Neural progenitor cell (in vitro differentiated cells): ENCODE data around the gene UQCRH. TPM values are rescaled to one million over a fixed set of nuclear protein-coding genes. Genes with fewer than 3 reads are reported as not detected.
A peak's percentile ranks its signal among the peaks of the same experiment; 100 is the strongest.

Experiments used
- DNase-seq: peaks from one replicate; pipeline ENCODE4 v3.0.0-alpha.2; 2016; ENCODE audit warnings: low spot score
- H2AFZ ChIP-seq: fragments of 200-600 bp; sonication (generic); replicated peaks from 2 replicates; pipeline ENCODE4 v1.6.1; 2016; ENCODE audit warnings: antibody characterized with exemption
- H3F3A ChIP-seq: fragments of 200-600 bp; sonication (generic); 2 replicates; pipeline ENCODE4 v1.6.1; 2016; ENCODE audit warnings: antibody characterized with exemption, low read depth
- H3K27ac ChIP-seq: fragments of 200-600 bp; sonication (generic); 2 replicates; pipeline ENCODE4 v1.5.1; 2016; ENCODE audit warnings: mild to moderate bottlenecking
- H3K27me3 ChIP-seq: fragments of 200-600 bp; sonication (generic); 2 replicates; pipeline ENCODE4 v1.6.1; 2016; ENCODE audit warnings: mild to moderate bottlenecking, moderate library complexity
- H3K36me3 ChIP-seq: fragments of 200-600 bp; sonication (generic); 2 replicates; pipeline ENCODE4 v1.5.1; 2016
- H3K4me1 ChIP-seq: fragments of 200-600 bp; sonication (generic); 2 replicates; pipeline ENCODE4 v1.6.1; 2016; ENCODE audit warnings: mixed run types
- H3K4me2 ChIP-seq: fragments of 200-600 bp; sonication (generic); 2 replicates; pipeline ENCODE4 v1.6.1; 2016
- H3K4me3 ChIP-seq: fragments of 200-600 bp; sonication (generic); 2 replicates; pipeline ENCODE4 v1.5.1; 2016
- H3K79me2 ChIP-seq: fragments of 200-600 bp; sonication (generic); 2 replicates; pipeline ENCODE4 v1.6.1; 2016; ENCODE audit warnings: low read depth
- H3K9ac ChIP-seq: fragments of 200-600 bp; sonication (generic); 2 replicates; pipeline ENCODE4 v1.6.1; 2016
- H3K9me3 ChIP-seq: fragments of 200-600 bp; sonication (generic); 2 replicates; pipeline ENCODE4 v1.5.1; 2016; ENCODE audit warnings: low read depth
- H4K20me1 ChIP-seq: fragments of 200-600 bp; sonication (generic); 2 replicates; pipeline ENCODE4 v1.6.1; 2016; ENCODE audit warnings: low read depth
- H3K27ac Mint-ChIP-seq: 3 replicates; pipeline ENCODE4 v1.8.0; 2021; ENCODE audit warnings: mixed read lengths
- H3K27me3 Mint-ChIP-seq: 2 replicates; pipeline ENCODE4 v1.8.0; 2022; ENCODE audit warnings: low read depth, mild to moderate bottlenecking, inconsistent platforms, moderate library complexity, mixed read lengths; ENCODE audit not compliant: insufficient read depth
- H3K36me3 Mint-ChIP-seq: 3 replicates; pipeline ENCODE4 v1.8.0; 2021; ENCODE audit warnings: mixed read lengths
- H3K4me1 Mint-ChIP-seq: 3 replicates; pipeline ENCODE4 v1.8.0; 2021; ENCODE audit warnings: mixed read lengths
- H3K4me3 Mint-ChIP-seq: 3 replicates; pipeline ENCODE4 v1.8.0; 2021; ENCODE audit warnings: mild to moderate bottlenecking, moderate library complexity, mixed read lengths
- H3K9me3 Mint-ChIP-seq: 3 replicates; pipeline ENCODE4 v1.8.0; 2020; ENCODE audit warnings: mixed read lengths
- EZH2 ChIP-seq: fragments of 200-600 bp; sonication (generic); IDR thresholded peaks from 2 replicates; pipeline ENCODE4 v1.6.1; 2017; ENCODE audit warnings: antibody characterized with exemption, mild to moderate bottlenecking, moderate library complexity
- EZH2phosphoT487 ChIP-seq: fragments of 200-600 bp; sonication (generic); IDR thresholded peaks from 2 replicates; pipeline ENCODE4 v1.6.1; 2017; ENCODE audit warnings: antibody characterized with exemption
- total RNA-seq: library from RNA; depleted of rRNA; stranded (reverse); fragments of >200 nt; gene quantifications from 2 replicates; pipeline ENCODE4 v1.2.3, GENCODE V29; 2015; ENCODE audit warnings: low replicate concordance
- TF ChIP-seq, protein P1 (sequence below): fragments of 200-600 bp; sonication (generic); IDR thresholded peaks from 2 replicates; pipeline ENCODE4 v1.5.1; 2017; ENCODE audit warnings: antibody characterized with exemption, mild to moderate bottlenecking

Gene UQCRH
- total RNA-seq, 1 donor from 2014 or later = 872 TPM

DNA sequence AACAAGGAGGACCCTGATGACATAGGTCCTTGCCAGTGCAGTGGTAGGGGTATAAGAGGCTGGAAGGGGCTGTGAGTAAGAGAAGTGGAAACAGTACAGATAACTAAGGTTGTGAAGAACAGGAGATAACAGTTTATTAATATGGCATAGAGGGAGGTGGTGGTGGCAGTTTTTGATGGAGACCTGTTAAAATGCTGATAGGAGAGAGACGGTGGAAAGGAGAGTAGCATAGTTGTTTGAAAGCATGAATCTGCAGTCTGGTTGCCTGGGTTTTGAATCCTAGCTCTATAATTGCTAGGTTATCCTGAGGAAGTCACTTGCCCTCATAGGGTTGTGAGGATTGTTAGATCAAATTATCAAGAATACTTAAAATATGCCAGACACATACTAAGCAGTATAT lies 19.4 kb upstream of the UQCRH start:
- Mint-ChIP-seq H3K4me3 (no peak overlapping the region), H3K36me3 (peaks cover 41% of the 10 kb centered on the region), H3K27me3 (peaks cover 2% of the 10 kb centered on the region), H3K27ac (no peak overlapping the region), H3K9me3 (no peaks in the 10 kb centered on the region), H3K4me1 (no peaks in the 10 kb centered on the region)
- Histone ChIP-seq H3K79me2 (no peaks in the 10 kb centered on the region), H2AFZ (no peak overlapping the region), H3K27me3 (no peaks in the 10 kb centered on the region), H3K4me2 (no peak overlapping the region), H3K27ac (no peak overlapping the region), H3K4me3 (no peak overlapping the region), H3K36me3 (no peaks in the 10 kb centered on the region), H3K4me1 (no peaks in the 10 kb centered on the region), H3K9me3 (no peaks in the 10 kb centered on the region), H3K9ac (no peak overlapping the region), H4K20me1 (peaks cover 3% of the 10 kb centered on the region), H3F3A (peaks cover 11% of the 10 kb centered on the region)
- TF ChIP-seq, protein P1, sequence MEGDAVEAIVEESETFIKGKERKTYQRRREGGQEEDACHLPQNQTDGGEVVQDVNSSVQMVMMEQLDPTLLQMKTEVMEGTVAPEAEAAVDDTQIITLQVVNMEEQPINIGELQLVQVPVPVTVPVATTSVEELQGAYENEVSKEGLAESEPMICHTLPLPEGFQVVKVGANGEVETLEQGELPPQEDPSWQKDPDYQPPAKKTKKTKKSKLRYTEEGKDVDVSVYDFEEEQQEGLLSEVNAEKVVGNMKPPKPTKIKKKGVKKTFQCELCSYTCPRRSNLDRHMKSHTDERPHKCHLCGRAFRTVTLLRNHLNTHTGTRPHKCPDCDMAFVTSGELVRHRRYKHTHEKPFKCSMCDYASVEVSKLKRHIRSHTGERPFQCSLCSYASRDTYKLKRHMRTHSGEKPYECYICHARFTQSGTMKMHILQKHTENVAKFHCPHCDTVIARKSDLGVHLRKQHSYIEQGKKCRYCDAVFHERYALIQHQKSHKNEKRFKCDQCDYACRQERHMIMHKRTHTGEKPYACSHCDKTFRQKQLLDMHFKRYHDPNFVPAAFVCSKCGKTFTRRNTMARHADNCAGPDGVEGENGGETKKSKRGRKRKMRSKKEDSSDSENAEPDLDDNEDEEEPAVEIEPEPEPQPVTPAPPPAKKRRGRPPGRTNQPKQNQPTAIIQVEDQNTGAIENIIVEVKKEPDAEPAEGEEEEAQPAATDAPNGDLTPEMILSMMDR = no peak
- no peak for TF ChIP-seq EZH2phosphoT487
- no peak for TF ChIP-seq EZH2
- DNase-seq = no peak

DNA sequence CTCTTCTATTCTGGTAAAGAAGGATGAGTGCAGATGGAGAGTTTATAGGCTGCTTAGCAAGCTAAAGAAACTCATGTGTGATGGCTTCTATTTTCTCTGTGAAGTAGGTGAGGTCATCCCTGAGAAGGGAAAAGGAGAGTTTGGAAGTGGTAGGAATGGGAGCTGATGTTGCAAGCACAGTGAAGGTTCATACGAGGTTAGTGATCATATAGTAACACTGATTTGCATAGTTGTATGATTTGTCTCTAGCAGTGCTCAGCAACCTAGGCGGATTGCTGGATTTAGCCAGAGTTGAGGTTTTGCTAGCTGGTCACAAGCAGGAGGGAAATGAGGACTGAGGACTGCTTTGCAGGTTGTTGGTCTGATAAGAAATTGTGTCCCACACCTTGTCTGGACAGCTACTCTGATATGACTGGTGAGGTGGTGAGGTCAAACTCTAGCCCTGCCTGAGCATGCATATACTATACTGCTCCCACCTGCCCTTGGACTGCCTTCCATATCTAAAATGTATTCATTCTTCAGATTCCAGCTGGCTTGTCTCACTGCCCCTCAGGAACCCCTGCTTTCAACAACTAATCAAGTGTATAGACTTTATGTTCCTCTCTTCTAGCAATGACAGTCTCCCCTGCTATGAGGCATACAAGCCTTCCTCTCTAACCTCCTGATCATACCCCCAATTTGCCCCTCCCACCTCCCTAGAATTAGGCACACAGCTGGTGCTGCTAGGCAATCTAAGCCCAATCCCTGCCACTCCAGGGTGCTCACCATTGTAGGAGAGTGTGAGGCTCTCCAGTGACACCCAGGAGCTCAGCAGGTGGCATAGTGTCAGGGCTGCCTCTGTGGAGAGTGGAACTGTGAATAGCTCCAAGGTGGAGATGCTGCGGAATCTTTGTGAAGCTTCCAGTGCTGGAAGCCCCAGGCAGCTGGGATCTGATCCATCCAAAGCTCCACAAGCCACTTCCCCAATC lies 18.6 kb upstream of the UQCRH start:
- H3F3A ChIP-seq = peaks cover 11% of the 10 kb centered on the region
- no peaks in the 10 kb centered on the region for H3K4me1 ChIP-seq
- H3K4me2 ChIP-seq = no peak overlapping the region
- no peaks in the 10 kb centered on the region for H3K9me3 ChIP-seq
- TF ChIP-seq, protein P1 = no peak
- no peaks in the 10 kb centered on the region for H3K4me1 Mint-ChIP-seq
- H3K79me2 ChIP-seq = no peaks in the 10 kb centered on the region
- H3K9me3 Mint-ChIP-seq = no peaks in the 10 kb centered on the region
- no peak overlapping the region for H3K4me3 Mint-ChIP-seq
- H3K4me3 ChIP-seq = no peak overlapping the region
- peaks cover 2% of the 10 kb centered on the region for H3K27me3 Mint-ChIP-seq
- peaks cover 44% of the 10 kb centered on the region for H3K36me3 Mint-ChIP-seq
- H3K9ac ChIP-seq = no peak overlapping the region
- H3K36me3 ChIP-seq = no peaks in the 10 kb centered on the region
- peaks cover 3% of the 10 kb centered on the region for H4K20me1 ChIP-seq
- no peaks in the 10 kb centered on the region for H3K27me3 ChIP-seq
- H3K27ac Mint-ChIP-seq = no peak overlapping the region
- H2AFZ ChIP-seq = no peak overlapping the region
- no peak overlapping the region for H3K27ac ChIP-seq
- DNase-seq = no peak

DNA sequence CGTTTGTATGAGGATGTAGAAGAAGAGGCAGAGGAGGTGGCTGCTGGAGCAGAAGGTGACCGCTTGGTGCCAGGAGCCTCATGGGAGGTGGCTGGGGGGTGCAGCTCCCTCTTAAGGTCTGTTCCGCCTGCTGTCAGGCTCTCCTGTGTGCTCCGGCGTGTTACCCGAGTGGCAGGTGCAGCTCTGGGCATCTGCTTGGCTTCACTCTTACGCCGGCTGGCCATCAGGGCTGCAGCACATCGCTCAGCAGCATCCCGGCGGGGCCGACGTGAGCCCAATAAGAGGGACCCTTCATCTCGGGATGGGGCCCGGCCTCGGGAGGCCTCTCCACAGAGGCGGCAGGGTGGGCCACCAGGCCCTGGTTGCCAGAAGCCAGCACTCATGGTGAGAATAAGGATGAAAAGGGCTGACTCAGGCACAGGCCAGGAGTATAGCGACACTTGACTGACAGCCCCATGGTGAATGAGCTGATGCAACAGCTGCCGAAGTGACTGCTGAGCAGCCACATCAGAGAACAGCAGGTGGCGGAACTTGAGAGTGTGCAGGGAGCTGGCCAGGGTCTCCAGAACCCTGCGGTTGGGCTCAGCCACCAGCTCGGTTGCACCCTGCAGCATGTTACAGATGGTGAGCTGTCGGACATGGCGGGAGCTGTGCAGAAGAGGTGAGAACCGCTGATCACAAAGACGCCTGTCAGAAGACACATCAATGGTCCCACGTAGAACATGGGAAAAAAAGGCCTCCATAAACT lies 17.6 kb upstream of the UQCRH start:
- H3K4me3 ChIP-seq = no peak overlapping the region
- H3K27ac ChIP-seq = no peak overlapping the region
- no peaks in the 10 kb centered on the region for H3K4me1 ChIP-seq
- no peaks in the 10 kb centered on the region for H3K36me3 ChIP-seq
- H3F3A ChIP-seq = peaks cover 11% of the 10 kb centered on the region
- peaks cover 41% of the 10 kb centered on the region for H3K36me3 Mint-ChIP-seq
- H3K27me3 Mint-ChIP-seq = peaks cover 2% of the 10 kb centered on the region
- H3K27me3 ChIP-seq = no peaks in the 10 kb centered on the region
- no peak overlapping the region for H3K9ac ChIP-seq
- TF ChIP-seq, protein P1 = no peak
- TF ChIP-seq EZH2phosphoT487 = no peak
- H2AFZ ChIP-seq = no peak overlapping the region
- no peak overlapping the region for H3K4me2 ChIP-seq
- H3K4me1 Mint-ChIP-seq = no peaks in the 10 kb centered on the region
- peaks cover 3% of the 10 kb centered on the region for H4K20me1 ChIP-seq
- peak; percentile 13 for DNase-seq
- no peaks in the 10 kb centered on the region for H3K79me2 ChIP-seq
- no peak overlapping the region for H3K27ac Mint-ChIP-seq
- H3K9me3 ChIP-seq = no peaks in the 10 kb centered on the region
- H3K9me3 Mint-ChIP-seq = no peaks in the 10 kb centered on the region
- H3K4me3 Mint-ChIP-seq = no peak overlapping the region
